Testis (tissue), 2 donors: ENCODE measurements around the gene TSC22D1.

ENCODE experiments used
- POLR2A ChIP-seq: fragments of 450-650 bp; IDR thresholded peaks from one replicate; pipeline ENCODE4 v1.6.1; 2017; ENCODE audit warnings: antibody characterized with exemption, mild to moderate bottlenecking, moderate library complexity
- TF ChIP-seq, protein P1 (sequence below), 3 experiments: fragments of 450-650 bp in 2 of 3; fragments of 200-600 bp in 1 of 3; sonication (generic) in 1 of 3; IDR thresholded peaks; one replicate each; pipeline ENCODE4 v1.5.1; 2016 to 2019; ENCODE audit warnings: antibody characterized with exemption in 3 of 3, mild to moderate bottlenecking in 2 of 3, moderate library complexity in 1 of 3

DNA sequence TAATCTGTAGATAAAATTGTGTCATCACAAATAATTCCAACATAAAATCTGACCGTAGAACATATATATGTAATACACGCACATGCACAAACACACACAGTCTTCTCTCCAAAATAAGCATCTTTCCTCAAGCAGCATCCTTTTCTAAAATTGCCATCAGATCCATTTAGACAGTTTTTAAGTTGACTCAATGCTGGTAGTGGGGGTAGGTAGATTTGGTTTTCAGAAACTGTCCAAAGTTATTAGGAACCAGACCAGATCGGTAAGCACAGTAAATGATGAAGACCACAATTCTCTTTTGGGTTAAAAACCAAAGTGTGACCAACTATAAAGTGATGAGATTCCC lies 137.9 kb downstream of the TSC22D1 start:
- TF ChIP-seq POLR2A, result no peak
- TF ChIP-seq, protein P1, sequence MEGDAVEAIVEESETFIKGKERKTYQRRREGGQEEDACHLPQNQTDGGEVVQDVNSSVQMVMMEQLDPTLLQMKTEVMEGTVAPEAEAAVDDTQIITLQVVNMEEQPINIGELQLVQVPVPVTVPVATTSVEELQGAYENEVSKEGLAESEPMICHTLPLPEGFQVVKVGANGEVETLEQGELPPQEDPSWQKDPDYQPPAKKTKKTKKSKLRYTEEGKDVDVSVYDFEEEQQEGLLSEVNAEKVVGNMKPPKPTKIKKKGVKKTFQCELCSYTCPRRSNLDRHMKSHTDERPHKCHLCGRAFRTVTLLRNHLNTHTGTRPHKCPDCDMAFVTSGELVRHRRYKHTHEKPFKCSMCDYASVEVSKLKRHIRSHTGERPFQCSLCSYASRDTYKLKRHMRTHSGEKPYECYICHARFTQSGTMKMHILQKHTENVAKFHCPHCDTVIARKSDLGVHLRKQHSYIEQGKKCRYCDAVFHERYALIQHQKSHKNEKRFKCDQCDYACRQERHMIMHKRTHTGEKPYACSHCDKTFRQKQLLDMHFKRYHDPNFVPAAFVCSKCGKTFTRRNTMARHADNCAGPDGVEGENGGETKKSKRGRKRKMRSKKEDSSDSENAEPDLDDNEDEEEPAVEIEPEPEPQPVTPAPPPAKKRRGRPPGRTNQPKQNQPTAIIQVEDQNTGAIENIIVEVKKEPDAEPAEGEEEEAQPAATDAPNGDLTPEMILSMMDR (IDR thresholded peaks at IDR 0.05), result no peak
